BJ (cell line): ENCODE results near the gene PNPLA8. TPM values are rescaled to one million over a fixed set of nuclear protein-coding genes. Genes with fewer than 3 reads are reported as not detected.

Source experiments
- polyA plus RNA-seq: library from polyadenylated mRNA; depleted of rRNA; stranded (reverse); fragments of >200 nt; gene quantifications from 2 replicates; pipeline ENCODE4 v1.2.3, GENCODE V29; 2011; rRNA removed

The PNPLA8 gene
- polyA plus RNA-seq, 1 experiment = 7.8 TPM

Other genes with a start within 250 kb of the PNPLA8 start
- 1.1 and 1.8 TPM in 2 replicates for gene NRCAM, start 69.7 kb downstream of the PNPLA8 start, polyA plus RNA-seq
- gene THAP5, start 43.6 kb upstream of the PNPLA8 start, polyA plus RNA-seq = 4.9 and 10.1 TPM in 2 replicates
- gene DNAJB9, start 43.7 kb upstream of the PNPLA8 start, polyA plus RNA-seq = 9.0 and 11.2 TPM in 2 replicates